Spleen (tissue), 11 donors: ENCODE results near the gene ST8SIA6. TPM values are rescaled to one million over a fixed set of nuclear protein-coding genes. Genes with fewer than 3 reads are reported as not detected.

ENCODE experiments used
- DNase-seq: peaks from one replicate; pipeline ENCODE4 v3.0.0-alpha.2; 2020
- H3K27ac ChIP-seq, 8 donors: fragments of 200-600 bp; sonication (generic) in 7 of 8; 1 replicate in 4 of 8; 2 replicates in 4 of 8; pipeline versions ENCODE4 v1.5.0 to v1.8.0; 2016 to 2021; ENCODE audit warnings: inconsistent platforms in 4 of 8, mild to moderate bottlenecking in 4 of 8, moderate library complexity in 1 of 8
- H3K27me3 ChIP-seq, 7 donors: fragments of 200-600 bp; sonication (generic) in 6 of 7; replicated peaks in 1 of 7; 1 replicate in 4 of 7; 2 replicates in 3 of 7; pipeline versions ENCODE4 v1.5.0 to v1.8.0; 2016 to 2021; ENCODE audit warnings: inconsistent platforms in 3 of 7, mild to moderate bottlenecking in 1 of 7
- H3K36me3 ChIP-seq, 6 donors: fragments of 200-600 bp; sonication (generic) in 5 of 6; 1 replicate in 4 of 6; 2 replicates in 2 of 6; pipeline versions ENCODE4 v1.5.0 to v1.8.0; 2016 to 2021; ENCODE audit warnings: inconsistent platforms in 2 of 6
- H3K4me1 ChIP-seq, 6 donors: fragments of 200-600 bp; sonication (generic) in 5 of 6; 1 replicate in 3 of 6; 2 replicates in 3 of 6; pipeline versions ENCODE4 v1.5.0 to v1.8.0; 2016 to 2021; ENCODE audit warnings: inconsistent platforms in 3 of 6
- H3K4me3 ChIP-seq, 8 donors: fragments of 200-600 bp; sonication (generic) in 7 of 8; 1 replicate in 4 of 8; 2 replicates in 4 of 8; pipeline versions ENCODE4 v1.5.0 to v1.8.0; 2016 to 2021; ENCODE audit warnings: inconsistent platforms in 4 of 8, mild to moderate bottlenecking in 4 of 8, moderate library complexity in 2 of 8
- H3K9me3 ChIP-seq, 8 donors: fragments of 200-600 bp; sonication (generic) in 7 of 8; 1 replicate in 4 of 8; 2 replicates in 4 of 8; pipeline versions ENCODE4 v1.5.0 to v1.8.0; 2016 to 2021; ENCODE audit warnings: inconsistent platforms in 4 of 8
- CTCF ChIP-seq, 11 experiments: fragments of 200-600 bp in 7 of 11; fragments of 450-650 bp in 4 of 11; sonication (generic) in 4 of 11; IDR thresholded peaks in 8 of 11; conservative IDR thresholded peaks in 3 of 11; 1 replicate in 7 of 11; 2 replicates in 4 of 11; pipeline versions ENCODE4 v1.4.0 to v1.8.0; 2016 to 2021; ENCODE audit warnings: antibody characterized with exemption in 11 of 11, inconsistent platforms in 4 of 11, mild to moderate bottlenecking in 1 of 11
- POLR2A ChIP-seq, 3 donors: fragments of 450-650 bp; IDR thresholded peaks; one replicate each; pipeline ENCODE4 v1.5.1; 2017; ENCODE audit warnings: antibody characterized with exemption in 3 of 3, mild to moderate bottlenecking in 1 of 3
- POLR2AphosphoS5 ChIP-seq, 3 donors: sonication (generic); formaldehyde crosslinking; IDR thresholded peaks; one replicate each; pipeline ENCODE4 v1.5.1; 2017; ENCODE audit warnings: antibody characterized with exemption in 3 of 3
- WGBS, 5 donors: extraction: QIAGEN DNeasy Blood & Tissue Kit in 3 of 5; methylation state at CpG; one replicate each; pipeline versions ENCODE4 v1.1.5 to v1.1.7; 2013 to 2018; 5-methylcytosine and 5-hydroxymethylcytosine counted together
- intact Hi-C: fragments of 100-400 bp; cut with DNase I; formaldehyde crosslinking; loops from one replicate; pipeline ENCODE4 v1.15.0; 2023; ENCODE audit warnings: low total_unique reads
- polyA plus RNA-seq, 3 donors: library from polyadenylated mRNA; stranded (reverse); fragments of 200-250 nt; gene quantifications; one replicate each; pipeline ENCODE4 v1.2.1, GENCODE V29; 2013
- total RNA-seq, 7 donors: library from RNA; depleted of rRNA in 3 of 7; stranded (reverse); fragments of >200 nt in 3 of 7; fragmentation: NEBNext Ultra II Directional in 4 of 7; extraction: Animal tissue kit (Norgen Biotek cat#: 25700) in 4 of 7; gene quantifications; one replicate each; pipeline versions ENCODE4 v1.1.0 to v1.2.1, GENCODE V29; 2016 to 2021
- donor health status: healthy with polysubstance abuse.
- donor health status: DM: no; HTN: no; CAD: no; lungs with moderate emphysema.
- donor health status: DM: no; HTN: no; CAD: no.
- donor health status: Bipolar disorder and iron deficiency.
- donor health status: healthy.
- donor health status: DM: no; HTN: no; CAD: no.
- donor health status: DM: yes; HTN: yes; CAD: no.

The ST8SIA6 gene
- total and polyA plus RNA-seq, 10 donors = 0.02 to 1.2 (median 1.0) TPM; not detected in 3

- no peak for DNase-seq
- no peak overlapping the region for H3K27ac ChIP-seq
- 71 to 86% (median 77%) methylated on average over 1 of the region's 1 CpG for WGBS, 5 donors
These were observed 39.9 kb downstream of the ST8SIA6 start for GRCh38 chr10:17414484-17414883.

DNA sequence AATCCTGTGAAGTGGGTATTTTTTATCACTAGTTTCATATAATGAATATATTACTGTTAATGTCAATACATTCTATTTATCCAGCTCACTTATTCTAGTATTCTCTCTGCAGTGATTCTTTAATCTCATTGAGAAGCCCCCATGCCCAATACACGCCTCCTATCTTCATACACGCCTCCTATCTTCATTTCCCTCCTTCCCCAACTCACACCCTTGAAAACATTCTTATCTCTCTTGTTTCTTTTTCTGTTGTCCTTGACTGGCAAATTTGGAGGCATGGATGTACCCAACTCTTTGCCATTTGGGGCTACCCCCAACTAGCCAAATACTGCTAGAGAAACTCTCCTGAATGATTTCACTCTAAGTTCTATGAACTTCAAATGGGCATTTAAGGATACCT lies 40.5 kb downstream of the ST8SIA6 start:
- H3K27ac ChIP-seq = no peak overlapping the region
- H3K4me1 ChIP-seq = no peaks in the 10 kb centered on the region
- DNase-seq = no peak
- H3K27me3 ChIP-seq = no peaks in the 10 kb centered on the region
- 69 to 87% (median 85%) methylated on average over 2 of the region's 2 CpGs for WGBS, 5 donors
- no peaks in the 10 kb centered on the region for H3K9me3 ChIP-seq
- intact Hi-C loops = no loop called here
- H3K4me3 ChIP-seq = no peak overlapping the region
- no peak for TF ChIP-seq POLR2AphosphoS5 (IDR thresholded peaks at IDR 0.05)
- TF ChIP-seq POLR2A (IDR thresholded peaks at IDR 0.05) = no peak
- TF ChIP-seq CTCF (IDR thresholded peaks at IDR 0.05 in 8 of 11, conservative IDR thresholded peaks at IDR 0.05 in 3 of 11) = no peak
- H3K36me3 ChIP-seq = no peaks in the 10 kb centered on the region

More at GRCh38 chr10:17414484-17414883, 39.9 kb downstream of the ST8SIA6 start:
- no peak for TF ChIP-seq CTCF (IDR thresholded peaks at IDR 0.05 in 8 of 11, conservative IDR thresholded peaks at IDR 0.05 in 3 of 11)
- no peak for TF ChIP-seq POLR2AphosphoS5 (IDR thresholded peaks at IDR 0.05)
- Histone ChIP-seq H3K4me1 (no peaks in the 10 kb centered on the region), H3K27me3 (no peaks in the 10 kb centered on the region), H3K9me3 (no peaks in the 10 kb centered on the region), H3K36me3 (no peaks in the 10 kb centered on the region), H3K4me3 (no peak overlapping the region)
- intact Hi-C loops = no loop called here

GRCh38 chr10:17412323-17412722 lies 42.1 kb downstream of the ST8SIA6 start:
- Histone ChIP-seq H3K4me3 (no peak overlapping the region), H3K4me1 (no peaks in the 10 kb centered on the region), H3K27me3 (no peaks in the 10 kb centered on the region), H3K9me3 (no peaks in the 10 kb centered on the region), H3K36me3 (no peaks in the 10 kb centered on the region), H3K27ac (no peak overlapping the region)
- no peak for TF ChIP-seq CTCF (IDR thresholded peaks at IDR 0.05 in 8 of 11, conservative IDR thresholded peaks at IDR 0.05 in 3 of 11)
- TF ChIP-seq POLR2A (IDR thresholded peaks at IDR 0.05) = no peak
- no peak for TF ChIP-seq POLR2AphosphoS5 (IDR thresholded peaks at IDR 0.05)
- 66 to 83% (median 80%) methylated on average over 2 of the region's 2 CpGs for WGBS, 5 donors
- no peak for DNase-seq
- intact Hi-C loops = no loop called here

- intact Hi-C loops = no loop called here
- Histone ChIP-seq H3K27ac (no peak overlapping the region), H3K27me3 (no peaks in the 10 kb centered on the region), H3K4me3 (no peak overlapping the region), H3K36me3 (no peaks in the 10 kb centered on the region), H3K4me1 (no peaks in the 10 kb centered on the region), H3K9me3 (no peaks in the 10 kb centered on the region)
- 83 to 89% (median 87%) methylated on average over 5 of the region's 5 CpGs for WGBS, 5 donors
- no peak for TF ChIP-seq CTCF (IDR thresholded peaks at IDR 0.05 in 8 of 11, conservative IDR thresholded peaks at IDR 0.05 in 3 of 11)
- no peak for TF ChIP-seq POLR2A (IDR thresholded peaks at IDR 0.05)
- TF ChIP-seq POLR2AphosphoS5 (IDR thresholded peaks at IDR 0.05) = no peak
- DNase-seq = no peak
These were observed 43.5 kb downstream of the ST8SIA6 start for GRCh38 chr10:17410907-17411306.
